AG10803 (cell line): ENCODE measurements around the gene ZNF407.

Source experiments
- DNase-seq: peaks from one replicate; pipeline ENCODE4 v3.0.0; 2010; ENCODE audit warnings: low read depth
- H3K4me3 ChIP-seq: 2 replicates; pipeline ENCODE4 v1.5.1; 2011; ENCODE audit warnings: mild to moderate bottlenecking, low read length, control low read depth
- CTCF ChIP-seq: conservative IDR thresholded peaks from 2 replicates; pipeline ENCODE4 v1.5.1; 2011; ENCODE audit warnings: mild to moderate bottlenecking, low read length, control low read depth, inconsistent platforms

The ZNF407 gene

DNA sequence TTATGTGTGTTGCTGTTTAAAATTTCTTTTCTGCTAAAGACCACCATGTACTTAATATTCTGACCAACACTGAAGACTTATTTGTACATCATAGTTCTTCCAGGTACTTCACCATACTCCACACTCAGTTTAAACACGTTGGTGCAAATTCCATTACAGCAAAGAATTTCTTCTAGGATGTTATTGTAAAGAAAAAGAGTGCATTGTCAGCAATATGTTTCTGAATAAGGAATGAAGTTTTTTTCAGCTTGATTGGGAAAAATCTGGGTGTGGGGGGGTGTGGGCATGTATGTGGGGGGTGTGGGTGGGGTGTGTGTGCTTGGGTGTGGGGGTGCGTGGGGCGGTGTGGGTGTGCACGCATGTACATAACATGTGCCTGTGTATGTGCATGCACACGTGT lies 447.1 kb downstream of the ZNF407 start:
- no peak for TF ChIP-seq CTCF

GRCh38 chr18:75045272-75045671 lies 447.6 kb downstream of the ZNF407 start:
- H3K4me3 ChIP-seq, result no peak overlapping the region
- TF ChIP-seq CTCF, result no peak
- no peak for DNase-seq

More for the DNA sequence above, 447.1 kb downstream of the ZNF407 start:
- no peak overlapping the region for H3K4me3 ChIP-seq
- no peak for DNase-seq

- DNase-seq, result no peak
- no peak overlapping the region for H3K4me3 ChIP-seq
- TF ChIP-seq CTCF, result no peak
Measured at GRCh38 chr18:75047240-75047961, 449.7 kb downstream of the ZNF407 start.

DNA sequence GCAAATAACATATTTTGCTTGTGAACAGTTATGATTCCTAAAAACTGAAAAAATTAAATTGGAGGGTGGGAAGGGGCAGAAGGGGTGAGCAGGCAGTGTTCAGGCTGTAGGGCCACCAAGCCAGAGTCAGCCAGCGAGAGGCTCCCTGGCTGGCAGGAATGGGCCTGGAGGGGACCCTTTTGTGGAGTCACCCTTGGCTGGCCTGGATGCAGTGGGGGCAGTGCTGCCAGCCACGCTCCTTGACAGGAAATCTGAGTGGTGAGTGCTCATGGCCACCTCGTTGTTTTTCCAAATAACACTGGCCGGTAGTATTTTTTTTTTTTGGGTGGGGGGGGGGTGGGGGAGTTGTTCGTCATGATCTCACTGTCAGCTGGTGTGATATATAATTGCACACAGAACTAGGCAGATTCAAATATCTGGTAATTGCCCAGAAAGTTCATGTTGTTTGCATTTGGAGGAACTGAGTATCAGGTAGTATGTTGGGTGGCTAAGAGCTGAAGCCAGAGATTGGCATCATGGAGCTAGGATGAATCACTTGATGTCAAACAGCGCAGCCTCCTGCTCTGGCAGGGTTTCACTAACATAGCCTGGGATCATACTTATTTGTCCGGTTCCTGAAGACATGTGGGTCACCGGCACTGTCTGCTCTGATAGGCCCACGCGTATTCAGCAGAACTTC lies 451.2 kb downstream of the ZNF407 start:
- no peak for DNase-seq
- no peak for TF ChIP-seq CTCF
- no peak overlapping the region for H3K4me3 ChIP-seq

- TF ChIP-seq CTCF, result no peak
- DNase-seq, result no peak
- no peak overlapping the region for H3K4me3 ChIP-seq
Measured at GRCh38 chr18:75049455-75049789, 451.8 kb downstream of the ZNF407 start.

DNA sequence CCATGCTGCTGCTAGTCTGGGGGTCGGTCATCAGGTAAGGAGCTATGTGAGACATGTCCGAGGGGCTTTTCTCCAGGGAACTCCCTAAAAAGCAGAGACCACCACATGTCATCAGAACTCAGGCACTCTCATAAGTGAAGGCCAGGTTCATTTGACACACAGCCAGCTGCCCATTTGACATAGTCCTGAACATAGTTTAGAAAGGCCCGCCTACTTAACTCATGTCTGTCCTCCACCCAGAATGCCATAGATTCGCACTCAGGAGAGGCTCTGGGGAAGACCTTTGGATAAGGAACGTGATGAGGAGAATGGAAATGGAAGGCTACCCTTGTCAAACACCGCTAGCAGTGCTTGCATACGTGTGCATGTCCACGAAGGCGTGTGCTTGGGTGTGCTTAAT lies 454.1 kb downstream of the ZNF407 start:
- no peak for TF ChIP-seq CTCF
- no peak overlapping the region for H3K4me3 ChIP-seq
- no peak for DNase-seq

GRCh38 chr18:75052475-75052874 lies 454.8 kb downstream of the ZNF407 start:
- no peak for TF ChIP-seq CTCF
- no peak for DNase-seq
- H3K4me3 ChIP-seq, result no peak overlapping the region
